Fibroblast of villous mesenchyme (primary cell): ENCODE results near the gene ZNF212. TPM values are rescaled to one million over a fixed set of nuclear protein-coding genes. Genes with fewer than 3 reads are reported as not detected.
"Not testable (repeated sequence)": the region's sequence is repeated elsewhere in the genome, so short reads cannot be mapped to it uniquely, and the experiment has no call there.

Experiments
- DNase-seq: peaks from one replicate; pipeline ENCODE4 v3.0.0-alpha.2; 2010; ENCODE audit warnings: low read depth
- H3K4me3 ChIP-seq: 2 replicates; pipeline ENCODE4 v1.5.1; 2011; ENCODE audit warnings: low read depth, mild to moderate bottlenecking, low read length
- total RNA-seq: library from RNA; depleted of rRNA; stranded (reverse); fragments of >200 nt; gene quantifications from 2 replicates; pipeline ENCODE4 v1.2.3, GENCODE V29; 2012
- TF ChIP-seq, protein P1 (sequence below): IDR thresholded peaks from 2 replicates; pipeline ENCODE4 v1.5.1; 2012; ENCODE audit warnings: low read depth, mild to moderate bottlenecking, low read length; ENCODE audit not compliant: insufficient read depth

ZNF212 gene
- total RNA-seq, 1 donor: 6.5 TPM

DNA sequence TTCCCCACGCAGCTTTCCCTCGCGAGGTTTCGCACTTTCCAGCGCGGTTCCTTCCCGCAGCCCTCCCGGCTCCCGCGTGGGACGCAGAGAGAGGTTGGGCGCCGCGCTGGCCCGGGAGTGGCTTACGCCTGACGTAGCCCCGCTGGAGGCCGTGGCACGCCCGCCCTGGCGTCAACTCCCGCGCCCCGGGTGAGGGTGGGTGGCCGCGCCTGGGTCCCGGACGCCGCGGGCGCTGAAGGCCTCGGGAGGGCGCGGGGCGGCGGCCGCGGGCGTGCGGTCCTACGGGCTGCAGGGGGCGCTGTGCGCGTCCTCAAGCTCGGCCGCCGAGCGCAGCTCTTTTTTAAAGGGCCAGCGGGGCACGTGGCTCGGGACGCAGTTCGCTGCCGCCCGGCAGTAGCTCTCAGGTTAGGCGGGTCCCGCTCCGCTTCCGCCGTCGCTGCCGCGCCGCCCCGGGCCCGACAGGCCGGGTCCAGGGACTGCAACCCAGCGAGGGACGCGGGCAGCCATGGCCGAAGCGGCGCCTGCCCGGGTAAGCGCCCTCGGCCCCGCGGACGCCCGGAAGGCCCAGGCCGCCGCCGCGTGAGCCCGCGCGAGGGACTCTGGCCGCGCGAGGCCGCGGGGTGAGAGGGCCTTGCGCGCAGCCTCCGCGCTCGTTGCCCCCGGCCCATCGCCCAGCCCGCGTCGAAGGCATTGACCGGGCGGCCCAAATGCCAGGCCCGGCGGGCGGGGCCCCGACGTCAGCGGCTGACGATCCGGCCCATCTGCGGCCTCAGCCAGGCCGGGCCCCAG lies 22.6 kb downstream of the ZNF212 start, which contains the start of gene ZNF783:
Gene ZNF783 (plus strand): TSS at position 368 of the 789 bp plus-strand sequence. CDS start 138 bp downstream, at position 506.
- TF ChIP-seq, protein P1, sequence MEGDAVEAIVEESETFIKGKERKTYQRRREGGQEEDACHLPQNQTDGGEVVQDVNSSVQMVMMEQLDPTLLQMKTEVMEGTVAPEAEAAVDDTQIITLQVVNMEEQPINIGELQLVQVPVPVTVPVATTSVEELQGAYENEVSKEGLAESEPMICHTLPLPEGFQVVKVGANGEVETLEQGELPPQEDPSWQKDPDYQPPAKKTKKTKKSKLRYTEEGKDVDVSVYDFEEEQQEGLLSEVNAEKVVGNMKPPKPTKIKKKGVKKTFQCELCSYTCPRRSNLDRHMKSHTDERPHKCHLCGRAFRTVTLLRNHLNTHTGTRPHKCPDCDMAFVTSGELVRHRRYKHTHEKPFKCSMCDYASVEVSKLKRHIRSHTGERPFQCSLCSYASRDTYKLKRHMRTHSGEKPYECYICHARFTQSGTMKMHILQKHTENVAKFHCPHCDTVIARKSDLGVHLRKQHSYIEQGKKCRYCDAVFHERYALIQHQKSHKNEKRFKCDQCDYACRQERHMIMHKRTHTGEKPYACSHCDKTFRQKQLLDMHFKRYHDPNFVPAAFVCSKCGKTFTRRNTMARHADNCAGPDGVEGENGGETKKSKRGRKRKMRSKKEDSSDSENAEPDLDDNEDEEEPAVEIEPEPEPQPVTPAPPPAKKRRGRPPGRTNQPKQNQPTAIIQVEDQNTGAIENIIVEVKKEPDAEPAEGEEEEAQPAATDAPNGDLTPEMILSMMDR: peak; percentile 63
- peak within 1 kb of the TSS; percentile 63 for H3K4me3 ChIP-seq
- DNase-seq: peak; percentile 93

DNA sequence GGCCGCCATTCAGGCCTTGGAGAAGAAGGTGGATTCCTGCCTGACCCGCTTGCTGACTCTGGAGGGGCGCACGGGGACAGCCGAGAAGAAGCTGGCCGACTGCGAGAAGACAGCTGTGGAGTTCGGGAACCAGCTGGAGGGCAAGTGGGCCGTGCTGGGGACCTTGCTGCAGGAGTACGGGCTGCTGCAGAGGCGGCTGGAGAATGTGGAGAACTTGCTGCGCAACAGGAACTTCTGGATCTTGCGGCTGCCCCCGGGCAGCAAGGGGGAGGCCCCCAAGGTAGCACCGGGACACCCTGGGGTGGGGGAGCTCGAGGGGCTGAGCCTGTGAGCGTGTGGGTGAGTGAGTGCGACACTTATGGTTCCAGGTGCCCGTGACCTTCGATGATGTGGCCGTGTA lies 27.0 kb downstream of the ZNF212 start:
- DNase-seq: no peak
- TF ChIP-seq, protein P1: no peak
- H3K4me3 ChIP-seq: no peak overlapping the region

DNA sequence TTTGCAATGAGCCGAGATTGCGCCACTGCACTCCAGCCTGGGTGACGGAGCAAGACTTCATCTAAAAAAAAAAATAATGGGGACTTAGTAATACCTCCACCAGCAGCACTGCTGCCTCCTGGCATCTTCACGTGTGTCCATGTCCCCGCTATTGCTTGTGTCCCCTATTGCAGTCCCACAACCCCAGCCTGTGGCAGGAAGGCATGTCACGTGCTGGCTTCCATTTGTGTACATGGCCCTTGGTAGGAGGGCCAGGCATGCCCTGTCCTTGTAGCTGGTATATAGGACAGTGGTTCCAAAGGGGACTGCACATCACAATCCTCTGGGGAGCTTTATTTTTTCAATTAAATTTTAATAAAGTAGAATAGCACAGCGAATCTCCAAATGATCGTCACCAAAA lies 28.3 kb downstream of the ZNF212 start:
- no peak overlapping the region for H3K4me3 ChIP-seq
- DNase-seq: no peak
- TF ChIP-seq, protein P1: no peak

DNA sequence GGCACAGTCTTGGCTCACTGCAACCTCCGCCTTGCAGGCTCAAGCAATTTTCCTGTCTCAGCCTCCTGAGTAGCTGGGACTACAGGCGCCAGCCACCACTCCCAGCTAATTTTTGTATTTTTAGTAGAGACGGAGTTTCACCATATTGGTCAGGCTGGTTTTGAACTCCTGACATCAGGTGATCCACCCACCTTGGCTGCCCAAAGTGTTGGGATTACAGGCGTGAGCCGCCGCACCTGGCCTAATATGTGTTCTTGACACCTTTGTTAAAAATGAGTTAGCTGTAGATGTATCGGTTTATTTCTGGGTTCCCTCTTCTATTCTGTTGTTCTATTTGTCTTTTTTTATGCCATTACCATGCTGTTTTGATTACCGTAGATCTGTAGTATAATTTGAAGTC lies 35.0 kb downstream of the ZNF212 start:
- DNase-seq, H3K4me3 ChIP-seq: not testable (repeated sequence)

DNA sequence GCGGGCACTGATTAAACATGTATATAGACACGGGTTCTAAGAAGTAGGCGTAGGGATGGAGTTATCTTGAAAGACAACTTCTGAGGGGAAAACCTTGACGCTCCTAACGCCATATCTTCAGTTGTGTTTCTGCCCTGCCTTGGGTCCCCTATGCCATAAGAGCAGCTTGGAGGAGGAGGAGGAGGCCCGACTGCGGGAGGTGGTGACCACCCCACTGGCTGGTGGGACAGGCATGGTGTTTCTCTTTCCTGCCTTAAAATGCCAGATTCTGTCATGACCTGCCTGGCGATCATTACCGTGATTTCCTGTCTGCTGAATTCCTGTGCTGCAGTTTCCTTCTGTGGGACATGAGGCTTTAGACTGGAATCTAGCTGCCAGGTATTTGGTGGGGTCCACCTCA lies 38.4 kb downstream of the ZNF212 start:
- TF ChIP-seq, protein P1: no peak
- DNase-seq: no peak
- H3K4me3 ChIP-seq: no peak overlapping the region

DNA sequence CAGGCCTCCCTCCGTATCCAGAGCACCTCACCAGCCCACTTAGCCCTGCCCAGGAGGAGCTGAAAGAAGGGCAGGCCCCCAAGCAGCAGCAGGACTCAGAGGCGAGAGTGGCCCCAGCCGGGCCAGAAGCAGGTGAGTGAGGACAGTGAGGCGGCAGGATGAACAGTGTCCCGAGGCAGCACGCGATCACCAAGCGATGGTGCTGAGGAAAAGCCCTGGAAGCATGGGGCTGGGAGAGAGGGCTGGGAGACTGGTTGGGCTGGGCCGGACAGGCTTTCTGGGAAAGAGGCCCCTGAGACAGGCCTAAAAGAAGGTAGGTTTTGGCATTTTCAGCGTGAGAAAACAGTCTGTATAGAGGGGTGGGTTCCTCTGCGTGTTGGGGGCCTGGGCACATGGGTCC lies 38.9 kb downstream of the ZNF212 start:
- no peak overlapping the region for H3K4me3 ChIP-seq
- TF ChIP-seq, protein P1: no peak
- no peak for DNase-seq

DNA sequence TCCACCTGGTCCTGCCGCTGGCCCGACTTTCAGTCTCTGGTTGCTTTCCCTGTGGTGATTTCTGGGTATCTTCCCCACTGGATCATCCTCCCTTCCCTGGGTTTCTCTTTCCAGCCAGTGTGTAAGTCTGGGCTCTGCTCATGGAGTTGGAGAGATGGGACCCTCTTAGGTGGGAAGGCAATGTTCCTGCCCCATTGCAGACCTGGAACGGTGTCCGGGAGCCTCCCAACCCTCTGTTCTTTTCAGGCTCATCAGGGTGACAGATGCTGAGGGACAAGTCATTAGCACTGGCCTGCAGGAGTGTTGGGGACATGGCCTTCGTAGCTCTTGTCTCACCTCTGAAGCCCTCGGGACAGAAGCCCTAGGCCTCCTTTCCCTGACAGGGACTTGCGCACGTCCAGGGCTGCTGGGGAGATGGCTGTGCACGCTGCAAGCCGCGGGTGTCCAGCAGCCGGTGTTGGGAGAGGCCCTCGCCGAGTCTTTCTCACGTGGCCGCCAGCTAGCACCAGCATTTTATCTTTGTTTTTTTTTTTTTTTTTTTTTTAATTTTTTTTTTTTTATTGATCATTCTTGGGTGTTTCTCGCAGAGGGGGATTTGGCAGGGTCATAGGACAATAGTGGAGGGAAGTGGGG lies 39.8 kb downstream of the ZNF212 start:
- TF ChIP-seq, protein P1: no peak
- DNase-seq: no peak

More for the DNA sequence above, 39.8 kb downstream of the ZNF212 start:
- H3K4me3 ChIP-seq: no peak overlapping the region
